ENCODE data around the gene PRKAR2B. TPM values are rescaled to one million over a fixed set of nuclear protein-coding genes. Genes with fewer than 3 reads are reported as not detected.

The PRKAR2B gene
- total and polyA plus RNA-seq, 2 experiments from 2014 or later, result 0.81 to 3.2 TPM

- Histone ChIP-seq H3F3A (ENCODE audit: insufficient read depth) (no peaks in the 10 kb centered on the region), H3K79me2 (ENCODE audit: insufficient read depth) (no peaks in the 10 kb centered on the region), H2AFZ (no peak overlapping the region), H3K9ac (no peak overlapping the region), H3K4me3 (no peak overlapping the region), H3K27ac (no peak overlapping the region), H3K9me2 (ENCODE audit: insufficient read depth) (no peaks in the 10 kb centered on the region), H3K4me1 (ENCODE audit: insufficient read depth) (no peaks in the 10 kb centered on the region), H3K36me3 (ENCODE audit: low read depth) (no peaks in the 10 kb centered on the region), H4K20me1 (ENCODE audit: insufficient read depth) (no peaks in the 10 kb centered on the region), H3K4me2 (ENCODE audit: unreplicated experiment) (no peak overlapping the region), H3K9me3 (ENCODE audit: low read depth) (no peaks in the 10 kb centered on the region), H3K27me3 (replicated peaks; ENCODE audit: insufficient read depth) (no peaks in the 10 kb centered on the region)
- no peak for DNase-seq
- in situ Hi-C loops (cut with MboI), result no loop called here
- TF ChIP-seq EZH2phosphoT487 (IDR thresholded peaks at IDR 0.05; ENCODE audit: insufficient read depth, low read depth), result no peak
- no peak for TF ChIP-seq EZH2 (IDR thresholded peaks at IDR 0.05; ENCODE audit: insufficient read depth, poor library complexity, severe bottlenecking)
Measured at GRCh38 chr7:107108793-107109371, 64.4 kb downstream of the PRKAR2B start.

GRCh38 chr7:107109955-107110354, 65.5 kb downstream of the PRKAR2B start:
- Histone ChIP-seq H3K36me3 (ENCODE audit: low read depth) (no peaks in the 10 kb centered on the region), H3K9me3 (ENCODE audit: low read depth) (no peaks in the 10 kb centered on the region), H3K79me2 (ENCODE audit: insufficient read depth) (no peaks in the 10 kb centered on the region), H3K9me2 (ENCODE audit: insufficient read depth) (no peaks in the 10 kb centered on the region), H3K27ac (no peak overlapping the region), H3K4me1 (ENCODE audit: insufficient read depth) (no peaks in the 10 kb centered on the region), H3K27me3 (replicated peaks; ENCODE audit: insufficient read depth) (no peaks in the 10 kb centered on the region), H3K4me3 (no peak overlapping the region), H3F3A (ENCODE audit: insufficient read depth) (no peaks in the 10 kb centered on the region), H3K9ac (no peak overlapping the region), H4K20me1 (ENCODE audit: insufficient read depth) (no peaks in the 10 kb centered on the region), H3K4me2 (ENCODE audit: unreplicated experiment) (no peak overlapping the region), H2AFZ (no peak overlapping the region)
- in situ Hi-C loops (cut with MboI), result no loop called here
- no peak for DNase-seq
- TF ChIP-seq EZH2 (IDR thresholded peaks at IDR 0.05; ENCODE audit: insufficient read depth, poor library complexity, severe bottlenecking), result no peak
- TF ChIP-seq EZH2phosphoT487 (IDR thresholded peaks at IDR 0.05; ENCODE audit: insufficient read depth, low read depth), result no peak
- WGBS, 2 experiments (ENCODE audit: low coverage in 1 of 2, low lambda C conversion rate in 2 of 2, missing lambda C conversion rate in 2 of 2), result 94 to 98% methylated on average over 4 of the region's 4 CpGs

GRCh38 chr7:107111196-107111595, 66.7 kb downstream of the PRKAR2B start:
- Histone ChIP-seq H3F3A (ENCODE audit: insufficient read depth) (no peaks in the 10 kb centered on the region), H3K4me1 (ENCODE audit: insufficient read depth) (no peaks in the 10 kb centered on the region), H3K9me2 (ENCODE audit: insufficient read depth) (no peaks in the 10 kb centered on the region), H3K79me2 (ENCODE audit: insufficient read depth) (no peaks in the 10 kb centered on the region), H3K27me3 (replicated peaks; ENCODE audit: insufficient read depth) (no peaks in the 10 kb centered on the region), H3K27ac (no peak overlapping the region), H2AFZ (no peak overlapping the region), H3K4me3 (no peak overlapping the region), H3K9ac (no peak overlapping the region), H3K9me3 (ENCODE audit: low read depth) (no peaks in the 10 kb centered on the region), H4K20me1 (ENCODE audit: insufficient read depth) (no peaks in the 10 kb centered on the region), H3K36me3 (ENCODE audit: low read depth) (no peaks in the 10 kb centered on the region), H3K4me2 (ENCODE audit: unreplicated experiment) (no peak overlapping the region)
- TF ChIP-seq EZH2phosphoT487 (IDR thresholded peaks at IDR 0.05; ENCODE audit: insufficient read depth, low read depth) (no peak), EZH2 (IDR thresholded peaks at IDR 0.05; ENCODE audit: insufficient read depth, poor library complexity, severe bottlenecking) (no peak)
- no peak for DNase-seq
- 71 to 91% methylated on average over 1 of the region's 1 CpG for WGBS, 2 experiments (ENCODE audit: low coverage in 1 of 2, low lambda C conversion rate in 2 of 2, missing lambda C conversion rate in 2 of 2)
- in situ Hi-C loops (cut with MboI), result no loop called here

GRCh38 chr7:107113866-107114265, 69.4 kb downstream of the PRKAR2B start:
- 72 to 76% methylated on average over 5 of the region's 5 CpGs for whole genome bisulfite sequencing, 2 experiments (ENCODE audit: low coverage in 1 of 2, low lambda C conversion rate in 2 of 2, missing lambda C conversion rate in 2 of 2)
- H3K27ac ChIP-seq, result no peak overlapping the region
- peaks cover 13% of the 10 kb centered on the region for H3K4me1 ChIP-seq (ENCODE audit: insufficient read depth)
- H3K9me3 ChIP-seq (ENCODE audit: low read depth), result no peaks in the 10 kb centered on the region
- no peak overlapping the region for H3K4me3 ChIP-seq
- no peak overlapping the region for H2AFZ ChIP-seq
- no peak for TF ChIP-seq EZH2 (IDR thresholded peaks at IDR 0.05; ENCODE audit: insufficient read depth, poor library complexity, severe bottlenecking)
- TF ChIP-seq EZH2phosphoT487 (IDR thresholded peaks at IDR 0.05; ENCODE audit: insufficient read depth, low read depth), result no peak
- no peak overlapping the region for H3K9ac ChIP-seq
- H3K4me2 ChIP-seq (ENCODE audit: unreplicated experiment), result no peak overlapping the region
- no peaks in the 10 kb centered on the region for H3K27me3 ChIP-seq (replicated peaks; ENCODE audit: insufficient read depth)
- H3F3A ChIP-seq (ENCODE audit: insufficient read depth), result 0 out of 2 replicates have a peak, but pooled peaks cover 2% of the 10 kb centered on the region
- H3K79me2 ChIP-seq (ENCODE audit: insufficient read depth), result no peaks in the 10 kb centered on the region
- no peaks in the 10 kb centered on the region for H4K20me1 ChIP-seq (ENCODE audit: insufficient read depth)
- in situ Hi-C loops (cut with MboI), result no loop called here
- no peak for DNase-seq
- no peaks in the 10 kb centered on the region for H3K9me2 ChIP-seq (ENCODE audit: insufficient read depth)
- no peaks in the 10 kb centered on the region for H3K36me3 ChIP-seq (ENCODE audit: low read depth)

- Histone ChIP-seq H3F3A (ENCODE audit: insufficient read depth) (0 out of 2 replicates have a peak, but pooled peaks cover 2% of the 10 kb centered on the region), H3K4me1 (ENCODE audit: insufficient read depth) (peaks cover 15% of the 10 kb centered on the region), H3K9ac (no peak overlapping the region), H3K4me3 (no peak overlapping the region), H2AFZ (no peak overlapping the region), H3K4me2 (ENCODE audit: unreplicated experiment) (no peak overlapping the region), H3K9me3 (ENCODE audit: low read depth) (no peaks in the 10 kb centered on the region), H3K9me2 (ENCODE audit: insufficient read depth) (no peaks in the 10 kb centered on the region), H3K27me3 (replicated peaks; ENCODE audit: insufficient read depth) (no peaks in the 10 kb centered on the region), H3K27ac (no peak overlapping the region), H3K36me3 (ENCODE audit: low read depth) (no peaks in the 10 kb centered on the region), H3K79me2 (ENCODE audit: insufficient read depth) (no peaks in the 10 kb centered on the region), H4K20me1 (ENCODE audit: insufficient read depth) (no peaks in the 10 kb centered on the region)
- WGBS, 2 experiments (ENCODE audit: low coverage in 1 of 2, low lambda C conversion rate in 2 of 2, missing lambda C conversion rate in 2 of 2), result 80 to 85% methylated on average over 3 of the region's 3 CpGs
- in situ Hi-C loops (cut with MboI), result no loop called here
- TF ChIP-seq EZH2phosphoT487 (IDR thresholded peaks at IDR 0.05; ENCODE audit: insufficient read depth, low read depth) (no peak), EZH2 (IDR thresholded peaks at IDR 0.05; ENCODE audit: insufficient read depth, poor library complexity, severe bottlenecking) (no peak)
- no peak for DNase-seq
Measured at GRCh38 chr7:107115114-107115513, 70.6 kb downstream of the PRKAR2B start.

Data from GM23248 (cell line).